Measurements from ENCODE around the gene ANKRD39. TPM values are rescaled to one million over a fixed set of nuclear protein-coding genes. Genes with fewer than 3 reads are reported as not detected.

The ANKRD39 gene
- total and polyA plus RNA-seq, 2 of the 8 experiments (the other 6 are each of a cell fraction or from before 2014, with no cell fraction given), result 18.5 to 21.3 TPM

- CTCF ChIA-PET (ENCODE audit: partially characterized antibody), result interaction anchor here (0.5 to 6.1 kb wide), 17 partner anchors 9 to 248 kb away, joined by 3 to 47 read pairs (median 4); partner anchors contain the start of gene ANKRD39
- peaks cover 16% of the 10 kb centered on the region for H3K79me1 ChIP-seq (ENCODE audit: low read depth, low read length)
- peak overlapping the region; percentile 78 to 89 (median 86) for H3K9ac ChIP-seq (replicated peaks in 1 of 4; ENCODE audit: extremely low read depth in 1 of 4, low read depth in 3 of 4, low read length in 3 of 4)
- peaks cover 0 to 3% (median 0%) of the 10 kb centered on the region in 4 experiments; a peak in 2 of 7 replicates for H3K27me3 ChIP-seq (replicated peaks in 1 of 4; ENCODE audit: control insufficient read depth in 3 of 4, extremely low read depth in 1 of 4, insufficient read depth in 3 of 4, low read length in 3 of 4)
- H4K91ac ChIP-seq (replicated peaks; ENCODE audit: insufficient read length, low read length), result peak overlapping the region; percentile 96
- peaks cover 25 to 39% (median 30%) of the 10 kb centered on the region in 4 experiments for H3K36me3 ChIP-seq (ENCODE audit: control insufficient read depth in 2 of 4, insufficient read depth in 4 of 4, low read length in 3 of 4)
- peak overlapping the region; percentile 85 for H2BK5ac ChIP-seq (ENCODE audit: low read depth, low read length)
- DNase-seq (ENCODE audit: low read depth in 1 of 2, low spot score in 2 of 2) (peak; percentile 43 to 86), FAIRE-seq (no peak)
- H3K56ac ChIP-seq (replicated peaks; ENCODE audit: insufficient read length, low read depth, low read length), result peak overlapping the region; percentile 95
- H2BK120ac ChIP-seq (replicated peaks; ENCODE audit: low read depth, low read length), result no peak overlapping the region
- peak overlapping the region; percentile 76 to 86 (median 80) for H3K4me3 ChIP-seq (ENCODE audit: extremely low read depth in 1 of 4, insufficient read depth in 2 of 4, low read depth in 3 of 4, low read length in 4 of 4)
- peaks cover 6 to 18% of the 10 kb centered on the region in 2 experiments for H4K20me1 ChIP-seq (replicated peaks in 1 of 2; ENCODE audit: control insufficient read depth in 1 of 2, insufficient read depth in 2 of 2, low read length in 2 of 2)
- peak overlapping the region; percentile 90 for H3K18ac ChIP-seq (ENCODE audit: extremely low read depth, low read length)
- H3K27ac ChIP-seq (ENCODE audit: low read depth, low read length), result peak overlapping the region; percentile 91
- H2AK5ac ChIP-seq (ENCODE audit: low read depth, low read length), result no peak overlapping the region
- no peak overlapping the region for H2BK15ac ChIP-seq (ENCODE audit: low read length)
- H2BK20ac ChIP-seq (ENCODE audit: low read length), result no peak overlapping the region
- H3K4ac ChIP-seq (replicated peaks; ENCODE audit: insufficient read length, low read depth, low read length), result peak overlapping the region; percentile 72
- H4K8ac ChIP-seq (ENCODE audit: extremely low read depth, insufficient read depth, low read length), result peak overlapping the region; percentile 97
- WGBS, 2 experiments (ENCODE audit: extremely low coverage in 1 of 2, insufficient coverage in 1 of 2, insufficient read length in 1 of 2, insufficient replicate concordance in 2 of 2, low coverage in 1 of 2, low lambda C conversion rate in 2 of 2, missing lambda C conversion rate in 1 of 2), result 3% methylated on average over 32 of the region's 76 CpGs; no CpG with 5 or more reads in 1 of the 2 experiments
- H3K4me1 ChIP-seq (replicated peaks in 1 of 4; ENCODE audit: control insufficient read depth in 3 of 4, insufficient read depth in 4 of 4, low read length in 3 of 4), result peaks cover 11 to 28% (median 18%) of the 10 kb centered on the region in 4 experiments
- H3K23ac ChIP-seq (ENCODE audit: insufficient read length), result no peak overlapping the region
- no peaks in the 10 kb centered on the region for H3K9me3 ChIP-seq (ENCODE audit: insufficient read depth in 2 of 2, low read depth in 1 of 2, low read length in 1 of 2)
- no peak overlapping the region for H2AFZ ChIP-seq (ENCODE audit: low read length)
- POLR2A ChIA-PET (ENCODE audit: partially characterized antibody), result interaction anchor here (0.7 to 4.2 kb wide), 30 partner anchors 9 to 121 kb away, joined by 3 to 49 read pairs (median 4); partner anchors contain the start of gene ANKRD39
- H3K23me2 ChIP-seq (ENCODE audit: low read depth, low read length), result peaks cover 14% of the 10 kb centered on the region
- H3K79me2 ChIP-seq (ENCODE audit: control insufficient read depth in 1 of 2, insufficient read depth in 2 of 2, low read length in 2 of 2), result peaks cover 4 to 36% of the 10 kb centered on the region in 2 experiments
- peak overlapping the region; percentile 80 for H4K5ac ChIP-seq (ENCODE audit: insufficient read length, low read depth, low read length)
- H3K4me2 ChIP-seq (ENCODE audit: insufficient read depth in 1 of 2, low read depth in 2 of 2, low read length in 2 of 2), result peak overlapping the region; percentile 91 to 94
- H2BK12ac ChIP-seq (ENCODE audit: low read depth, low read length), result no peak overlapping the region
- H3K14ac ChIP-seq (ENCODE audit: insufficient read length), result no peak overlapping the region
- TF ChIP-seq RAD21 (IDR thresholded peaks at IDR 0.05 in 1 of 2, conservative IDR thresholded peaks at IDR 0.05 in 1 of 2; ENCODE audit: low read depth in 2 of 2, low read length in 2 of 2) (peak; percentile 8 to 44; a peak in 2 of 4 replicates), EGR1 (IDR thresholded peaks at IDR 0.05; ENCODE audit: borderline replicate concordance, low read depth, low read length) (no peak), TAF1 (IDR thresholded peaks at IDR 0.05; ENCODE audit: low read depth, low read length) (peak; percentile 11), GABPA (IDR thresholded peaks at IDR 0.05; ENCODE audit: borderline replicate concordance, insufficient read depth, low read length) (no peak), ZNF274 (IDR thresholded peaks at IDR 0.05; ENCODE audit: borderline replicate concordance, extremely low read depth, low read length) (no peak), USF2 (IDR thresholded peaks at IDR 0.05; ENCODE audit: low read length) (no peak), NANOG (IDR thresholded peaks at IDR 0.05; ENCODE audit: insufficient read depth, low read depth, low read length, poor library complexity, severe bottlenecking) (no peak), E2F6 (IDR thresholded peaks at IDR 0.05) (0 out of 2 replicates have a peak, but pooled peaks have one; percentile 15), MAFK (IDR thresholded peaks at IDR 0.05; ENCODE audit: low read depth, low read length) (no peak)
Measured at GRCh38 chr2:96868555-96869280, 10.9 kb upstream of the ANKRD39 start.

Measured in H1 (cell line).